HG03097 (cell line): ENCODE results near the gene POC1B.
A peak's percentile ranks its signal among the peaks of the same experiment; 100 is the strongest.

Source experiments
- ATAC-seq: cut with Tn5 transposase; IDR thresholded peaks from one replicate; pipeline ENCODE4 v1.9.1; 2021; ENCODE audit not compliant: unreplicated experiment, low FRiP score

Gene POC1B

DNA sequence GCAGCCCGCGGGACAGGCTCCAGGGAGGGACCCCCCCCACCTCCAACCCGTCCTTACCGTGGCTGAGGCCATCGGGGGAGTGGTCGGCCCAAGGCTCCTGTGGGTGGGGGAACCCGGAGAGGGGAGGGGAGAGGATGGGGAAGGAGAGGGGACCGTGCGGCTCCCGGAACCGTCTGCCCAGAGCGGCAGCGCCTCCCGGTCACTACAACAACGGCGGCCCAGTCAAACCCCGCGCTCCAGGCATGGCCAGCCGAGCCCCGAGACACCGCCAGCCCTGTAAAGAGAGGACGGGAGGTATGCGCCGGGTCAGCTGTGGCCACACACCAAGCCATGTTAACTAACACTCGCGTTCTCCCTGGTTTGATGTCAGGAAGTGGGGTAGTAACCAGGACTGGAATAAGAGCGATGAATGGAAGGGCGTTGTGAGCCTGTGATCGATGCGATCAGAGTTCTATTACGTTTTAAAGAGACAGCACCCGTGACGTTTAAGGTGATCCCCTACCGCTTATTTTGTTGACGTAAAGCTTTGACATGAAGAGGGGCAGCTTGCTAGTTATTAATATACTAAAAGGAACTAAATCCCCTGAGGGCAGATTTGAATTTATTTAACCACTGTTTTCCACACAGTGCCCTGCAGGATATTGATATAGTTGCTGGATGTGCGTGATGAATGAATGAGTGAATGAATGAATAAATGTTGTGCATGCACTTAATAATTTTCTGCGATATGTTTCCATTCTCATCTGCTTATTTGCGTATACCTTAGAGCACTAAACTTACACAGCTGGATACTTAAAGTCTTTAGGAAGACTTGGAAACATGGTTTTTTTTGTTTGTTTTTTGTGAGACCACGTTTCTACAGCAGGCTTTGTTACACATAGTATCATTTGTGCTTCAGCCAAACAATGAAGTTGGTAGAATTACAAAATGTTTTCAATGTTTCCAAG is at the start of gene POC1B:
Gene POC1B, minus strand, starts transcription at position 224 of the 947 bp plus-strand sequence. Its CDS starts 152 bp downstream, at position 72.
- peak; percentile 65 for ATAC-seq

DNA sequence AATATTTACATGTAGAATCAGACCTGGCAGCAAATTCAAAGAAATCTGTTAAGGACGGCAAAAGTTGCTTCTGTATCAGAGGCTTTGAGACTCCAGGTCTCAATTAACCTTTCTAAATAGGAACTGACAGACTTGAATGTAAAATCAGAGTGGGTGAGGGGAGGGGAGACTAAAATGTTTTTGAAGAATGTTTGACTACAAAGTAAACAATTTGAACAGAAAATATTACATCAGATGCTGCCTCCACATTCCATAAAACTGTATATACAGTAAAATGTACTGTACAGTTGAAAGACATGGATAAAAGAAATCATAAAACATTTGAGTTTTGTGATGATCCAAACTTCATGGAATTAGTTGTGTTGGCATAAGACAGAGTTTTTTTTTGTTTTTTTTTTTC is 49.5 kb upstream of the POC1B start:
- ATAC-seq, result no peak

DNA sequence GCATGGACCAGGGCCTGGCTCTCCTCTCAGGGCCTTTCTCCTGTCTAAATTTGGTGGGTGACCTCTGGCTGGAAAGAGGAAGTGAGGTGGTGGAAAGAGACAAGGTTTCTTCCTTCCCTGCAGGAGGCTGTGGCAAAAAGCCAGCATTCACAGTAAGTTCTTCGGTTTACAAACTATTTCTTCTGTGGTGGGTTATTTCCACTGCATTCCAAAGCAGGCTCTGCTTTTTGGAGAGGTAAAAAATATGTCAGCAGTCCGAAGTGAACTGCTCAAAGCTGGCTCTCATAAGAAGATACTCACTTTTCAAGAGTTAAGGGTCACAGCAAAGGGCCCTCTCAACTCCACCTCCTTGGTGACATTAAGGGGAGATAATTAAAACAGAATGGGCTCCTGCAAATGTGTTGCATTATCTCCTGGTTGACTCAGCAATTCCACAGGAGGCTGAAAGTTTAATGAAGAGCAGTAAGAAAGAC is 48.9 kb upstream of the POC1B start:
- no peak for ATAC-seq

DNA sequence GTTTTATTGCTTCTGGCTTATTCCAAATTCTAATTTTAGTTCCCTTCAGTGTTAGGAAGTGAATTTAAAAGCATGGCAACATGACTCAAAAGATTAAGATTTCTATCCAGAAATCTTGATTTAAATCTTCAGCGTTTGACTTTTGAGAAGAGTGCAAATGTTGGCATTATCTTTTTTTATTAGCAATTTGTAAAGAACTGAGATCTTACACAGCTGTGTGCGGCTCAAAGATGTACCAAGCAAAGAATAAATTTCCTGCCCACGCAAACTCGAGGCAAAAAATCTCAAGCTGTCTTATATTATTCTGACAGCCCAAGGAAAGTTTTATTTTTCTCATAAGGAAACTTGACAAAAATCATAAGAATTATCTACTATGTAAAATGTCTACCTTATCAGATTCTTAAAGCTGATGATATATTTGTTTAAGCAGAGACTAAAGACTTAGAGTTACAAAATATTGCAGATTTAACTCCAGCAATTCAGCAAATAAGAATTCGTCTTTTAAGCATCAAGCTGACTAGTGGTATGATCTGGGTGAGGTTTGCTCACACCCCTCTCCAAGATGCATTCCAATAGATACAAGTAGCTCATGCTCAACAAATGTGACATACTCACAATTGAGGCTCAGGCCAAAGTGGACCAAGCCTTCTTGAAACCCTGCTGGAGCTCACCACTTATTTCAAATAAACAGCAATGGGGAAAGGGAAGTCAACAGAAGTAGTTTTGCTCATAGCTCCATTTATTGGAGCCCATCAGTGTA is 47.4 kb upstream of the POC1B start:
- no peak for ATAC-seq

DNA sequence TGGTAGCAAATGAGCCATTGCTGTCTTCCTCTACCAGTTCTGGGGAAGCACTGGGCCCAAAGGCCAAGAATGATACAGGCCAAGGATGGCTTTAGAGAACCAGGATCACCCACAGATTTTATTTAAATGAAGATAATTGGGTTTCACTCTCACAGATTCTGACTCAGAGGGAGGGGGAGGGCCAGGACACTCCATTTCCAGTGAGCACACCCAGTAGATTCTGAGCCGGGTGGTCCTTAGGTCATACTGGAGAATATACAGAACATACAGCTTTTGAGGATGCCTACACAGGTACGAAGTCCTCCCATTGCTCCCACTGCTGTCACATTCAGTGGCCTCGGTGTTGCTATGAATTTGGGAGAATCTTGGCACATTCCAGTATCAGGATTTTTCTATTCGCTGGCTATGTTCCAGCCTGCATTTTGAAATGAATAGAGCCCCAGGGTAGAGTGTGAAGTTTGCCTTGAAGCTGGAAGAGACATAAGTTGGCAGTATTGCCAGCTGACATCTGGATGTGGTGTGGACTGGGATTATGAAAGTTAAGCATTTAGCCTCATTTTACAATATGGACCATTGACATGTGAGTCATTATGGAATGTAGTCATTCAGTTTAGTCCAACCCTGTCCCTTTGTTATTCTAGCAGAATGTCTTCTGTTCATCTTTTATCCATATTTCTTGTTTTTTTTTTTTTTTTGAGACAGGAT is 45.8 kb upstream of the POC1B start:
- no peak for ATAC-seq

DNA sequence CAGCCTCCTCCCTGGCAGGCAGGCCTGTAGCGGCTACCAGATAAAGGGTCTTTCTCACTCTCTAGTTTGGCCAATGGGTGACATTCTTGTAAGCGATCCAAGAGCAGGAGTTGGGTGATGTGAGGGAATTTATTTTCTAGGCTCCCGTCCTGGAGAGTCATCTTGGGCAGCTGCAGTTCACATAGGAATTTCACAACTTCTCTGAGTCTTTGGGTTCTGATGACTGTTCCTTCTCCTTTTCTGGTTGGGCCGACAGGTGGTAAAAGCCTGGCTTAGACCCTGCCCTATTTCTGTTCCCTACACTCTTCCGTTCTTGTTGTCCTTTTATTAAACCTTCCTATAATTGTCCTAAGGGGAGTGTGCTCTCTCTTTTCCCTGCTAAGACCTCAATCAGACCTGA is 42.6 kb upstream of the POC1B start:
- no peak for ATAC-seq

DNA sequence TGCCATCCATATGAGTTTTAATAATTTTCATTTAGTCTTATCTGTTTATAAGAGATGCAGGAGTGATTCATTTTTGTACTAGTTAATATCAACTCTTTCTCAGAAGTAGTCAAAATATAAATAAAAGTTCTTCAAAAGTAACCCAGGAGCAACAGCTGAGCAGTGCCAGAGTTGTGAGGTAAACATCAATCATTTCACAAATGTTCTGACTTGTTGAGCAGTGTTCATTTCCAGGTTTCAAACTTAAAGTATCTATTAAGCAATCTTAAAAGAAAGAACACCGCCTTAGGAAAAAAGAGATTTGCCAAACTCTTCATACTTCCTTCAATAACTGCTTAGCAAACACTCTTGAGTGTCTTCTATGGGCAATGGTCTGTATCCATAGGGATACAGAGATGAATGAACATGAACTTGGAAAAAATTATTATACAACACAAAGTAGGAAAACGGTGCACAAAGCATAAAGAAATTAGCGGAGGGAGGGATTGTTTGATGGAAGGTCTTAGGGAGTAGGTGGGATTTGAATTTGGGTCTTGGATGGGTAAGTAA is 41.9 kb upstream of the POC1B start:
- no peak for ATAC-seq

DNA sequence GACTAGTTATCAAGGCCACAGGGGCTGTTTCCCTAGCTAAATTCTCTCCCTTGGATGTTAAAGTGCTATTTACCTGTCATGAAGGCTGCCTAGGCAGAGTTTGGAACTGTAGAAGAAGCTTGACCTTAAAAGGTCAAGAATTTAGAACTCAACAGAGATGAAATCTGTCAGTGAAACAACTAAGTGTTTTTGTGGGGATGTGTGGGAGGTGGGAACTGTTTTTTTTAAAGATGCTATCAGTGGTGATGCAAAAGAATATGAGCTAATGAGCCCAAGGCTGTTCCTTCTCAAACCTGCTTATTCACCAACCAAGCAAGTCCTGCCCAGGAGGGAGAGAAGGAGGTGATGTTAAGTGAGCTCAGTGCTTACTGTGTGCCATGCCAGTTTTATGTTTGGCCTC is 40.8 kb upstream of the POC1B start:
- ATAC-seq, result no peak

DNA sequence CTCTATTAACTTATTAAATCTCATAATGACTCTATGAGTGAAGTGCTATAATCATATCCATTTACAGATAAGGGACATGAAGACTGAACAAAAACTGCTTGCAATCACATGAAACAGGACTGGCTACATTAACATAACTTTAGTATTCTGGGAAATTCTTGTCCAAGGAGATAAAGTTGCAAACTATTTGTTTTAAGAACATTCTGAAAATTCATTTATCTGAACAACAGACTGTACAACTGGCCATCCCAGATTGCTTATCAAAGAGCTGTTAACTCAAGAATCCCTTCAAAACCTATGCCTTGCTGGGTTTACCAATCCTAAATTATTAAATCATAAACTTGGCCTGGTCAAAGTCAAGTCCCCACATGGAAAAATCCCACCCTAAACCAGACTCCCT is 39.2 kb upstream of the POC1B start:
- no peak for ATAC-seq

DNA sequence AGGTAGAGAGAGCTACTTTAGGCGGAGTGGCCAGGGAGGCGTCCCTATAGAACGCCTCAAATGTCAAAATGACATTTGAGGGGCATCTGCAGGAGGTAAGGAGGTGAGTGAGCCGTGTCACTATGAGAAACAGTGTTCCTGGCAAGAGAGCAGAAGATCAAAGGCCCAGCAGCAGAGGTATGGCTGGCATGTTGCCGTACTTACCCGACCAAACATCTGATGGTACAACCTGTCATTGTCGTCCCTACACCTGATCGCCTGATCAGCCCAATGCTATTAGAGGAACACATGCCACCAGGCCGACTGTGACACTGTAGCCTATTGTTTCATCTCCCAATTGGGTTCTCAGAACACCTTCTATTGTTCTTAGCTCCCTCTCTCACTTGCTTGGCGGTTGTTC is 33.9 kb upstream of the POC1B start:
- no peak for ATAC-seq

DNA sequence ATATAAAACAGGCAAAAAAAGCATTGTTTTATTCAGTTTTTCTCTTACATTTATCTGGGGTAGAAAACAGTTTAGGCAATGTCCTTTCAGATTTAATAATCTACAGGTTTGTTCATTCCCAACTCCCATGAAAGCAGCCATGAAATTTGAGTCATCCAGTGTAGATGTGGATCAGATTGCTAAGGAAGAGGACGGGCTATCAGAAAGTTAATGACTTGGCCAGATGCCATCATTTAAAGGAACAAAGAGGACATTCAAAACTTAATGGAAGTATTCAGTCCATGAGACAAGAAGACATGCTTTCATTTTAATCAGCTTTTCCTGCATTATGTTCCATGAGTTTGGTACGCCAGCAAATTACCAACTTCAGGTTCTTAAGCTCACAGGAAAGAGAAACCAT is 31.1 kb upstream of the POC1B start:
- no peak for ATAC-seq

DNA sequence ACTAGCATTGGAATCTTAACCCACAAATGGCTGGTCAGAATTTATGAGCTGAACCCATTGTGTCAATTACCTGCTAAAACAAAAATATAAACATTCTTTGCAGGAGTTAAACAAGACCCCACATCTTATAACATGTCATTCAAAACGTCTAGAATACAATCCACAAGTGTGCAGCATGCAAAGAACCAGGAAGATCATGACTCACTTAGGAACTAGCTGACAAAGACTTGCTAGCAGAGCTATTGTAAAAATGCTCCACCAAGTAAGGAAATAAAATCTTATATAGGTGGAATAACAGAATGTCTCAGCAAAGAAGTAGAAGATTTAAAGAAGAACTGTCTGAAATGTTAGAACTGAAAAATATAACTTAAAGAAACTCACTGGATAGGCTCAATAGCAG is 26.5 kb upstream of the POC1B start:
- no peak for ATAC-seq

DNA sequence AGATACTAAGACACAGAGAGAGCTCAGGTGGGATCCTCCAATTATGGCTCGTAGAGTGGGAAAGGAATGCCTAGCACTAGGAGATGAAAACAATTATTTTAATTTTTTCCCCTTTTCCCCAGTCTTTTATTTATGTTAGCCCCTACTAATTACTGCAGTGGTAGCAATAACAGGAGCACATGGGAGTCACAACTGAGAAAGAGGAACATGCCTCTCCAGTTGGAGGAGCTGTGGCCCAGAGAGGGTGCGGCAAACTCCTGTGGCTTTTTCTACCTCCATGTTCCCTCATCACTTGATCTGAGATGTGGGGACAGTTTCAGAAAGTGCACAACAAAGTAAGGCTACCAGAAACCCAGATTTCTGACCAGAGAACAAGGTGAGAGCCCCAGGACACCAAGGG is 25.9 kb upstream of the POC1B start:
- ATAC-seq, result no peak

DNA sequence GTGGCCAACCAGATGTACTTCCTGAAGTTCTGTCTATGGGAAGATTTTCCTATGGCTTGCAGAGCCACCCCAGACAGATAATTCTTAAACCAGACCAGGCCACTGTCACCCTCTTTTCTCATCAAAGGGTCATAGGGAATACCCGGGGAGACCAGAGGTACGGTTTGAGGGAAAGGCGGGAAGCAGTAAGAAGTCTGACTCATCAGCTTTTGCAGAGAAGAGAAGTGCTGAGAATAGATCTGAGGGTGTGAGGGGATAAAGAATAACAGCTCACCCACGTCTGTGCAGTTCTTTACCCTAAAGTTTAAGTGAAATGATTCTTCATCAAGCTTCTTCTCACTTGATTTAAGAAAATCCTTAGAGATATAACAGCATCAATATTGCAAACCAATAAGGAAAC is 21.3 kb upstream of the POC1B start:
- no peak for ATAC-seq

DNA sequence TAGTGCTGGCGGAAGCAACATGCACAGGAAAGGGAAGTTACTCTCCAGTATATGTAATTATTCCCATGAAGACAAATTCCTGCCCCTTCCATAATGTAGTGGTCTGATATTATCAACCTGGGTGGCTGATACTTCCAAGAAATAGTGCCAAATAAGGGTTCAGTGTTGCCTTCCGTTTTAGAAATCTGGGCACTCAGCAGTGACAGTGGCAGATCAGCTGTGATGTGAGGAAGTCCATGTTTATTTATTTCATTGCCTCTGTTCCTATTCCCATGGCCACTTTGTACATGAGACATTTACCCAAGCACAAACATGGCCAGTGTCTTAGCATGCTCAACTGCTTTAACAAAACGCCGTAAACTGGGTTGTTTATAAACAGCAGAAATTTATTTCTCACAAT is 20.3 kb upstream of the POC1B start:
- ATAC-seq, result no peak

DNA sequence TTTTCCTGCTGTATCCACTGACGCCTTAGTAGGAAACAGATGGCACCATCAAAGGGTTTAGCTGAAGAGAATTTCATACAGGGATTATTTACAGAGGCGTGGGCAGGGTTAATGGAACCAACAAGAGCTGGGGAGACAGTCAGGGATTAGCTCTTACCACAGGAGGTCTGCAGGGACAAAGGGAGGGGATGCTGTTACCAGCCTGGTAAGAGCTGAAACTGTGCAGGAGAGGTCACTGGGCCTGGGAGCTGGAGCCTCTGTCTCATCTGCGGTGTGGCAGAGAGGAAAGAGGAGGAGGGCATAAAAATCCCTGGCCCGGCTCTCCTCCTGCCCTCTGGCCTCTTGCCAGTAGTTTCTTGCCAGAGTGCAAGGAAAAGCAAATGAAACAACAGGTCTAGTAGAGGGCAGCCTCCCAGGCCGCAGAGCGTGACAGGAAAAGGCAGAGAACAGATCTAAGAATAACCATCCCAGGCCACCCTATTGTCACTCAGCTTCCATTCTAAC is 18.9 kb upstream of the POC1B start:
- ATAC-seq, result no peak

DNA sequence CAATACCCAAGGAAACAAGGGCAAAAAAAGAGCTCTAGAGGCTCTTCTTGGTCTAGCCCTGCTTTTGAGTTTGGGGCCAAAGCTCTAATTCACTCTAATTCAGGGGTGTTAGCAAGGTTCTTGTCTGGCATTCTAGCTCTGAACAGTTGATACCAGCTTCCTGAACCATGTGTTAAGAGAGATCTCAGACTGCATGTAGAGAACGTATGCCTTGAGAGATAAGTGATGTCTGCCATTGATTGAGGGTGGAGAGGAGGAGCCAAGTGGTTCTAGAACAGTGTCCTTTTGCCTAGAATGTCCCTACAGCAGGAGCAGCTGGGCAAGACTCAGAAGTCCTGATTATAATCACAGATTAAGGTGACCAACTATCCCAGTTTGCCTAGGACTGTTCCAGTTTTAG is 18.2 kb upstream of the POC1B start:
- no peak for ATAC-seq

DNA sequence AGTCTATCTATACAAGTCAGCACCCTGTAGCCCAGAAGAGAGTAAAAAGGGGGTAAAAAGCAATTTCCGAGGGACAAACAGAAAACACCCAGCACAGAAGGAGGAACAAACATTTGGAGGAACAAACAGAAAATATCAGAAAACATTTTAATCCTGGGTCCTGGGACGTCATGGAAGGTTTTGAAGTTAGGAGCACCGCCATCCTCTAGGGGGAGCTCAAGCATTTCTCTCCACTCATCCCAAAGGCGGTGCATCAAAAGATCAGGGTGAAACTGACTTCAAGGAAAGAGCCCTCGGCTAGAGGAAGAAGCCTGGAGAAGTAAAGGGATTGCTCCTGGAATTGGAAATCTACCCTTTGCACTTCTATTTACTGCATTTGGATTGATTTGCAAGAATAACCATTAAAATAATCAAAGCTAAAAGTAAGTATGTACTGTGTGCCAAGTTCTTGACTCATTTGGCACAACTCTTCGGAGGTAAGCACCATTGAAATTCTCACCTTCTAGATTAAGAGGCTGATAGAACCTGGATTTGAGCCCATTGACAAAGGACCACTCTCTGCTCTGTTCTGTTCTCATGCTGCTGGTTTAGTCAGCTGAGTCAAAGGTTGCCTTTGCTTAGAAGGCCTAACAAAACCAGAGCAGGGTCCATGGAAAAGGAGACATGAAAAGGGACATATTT is 17.2 kb upstream of the POC1B start:
- peak; percentile 78 for ATAC-seq

DNA sequence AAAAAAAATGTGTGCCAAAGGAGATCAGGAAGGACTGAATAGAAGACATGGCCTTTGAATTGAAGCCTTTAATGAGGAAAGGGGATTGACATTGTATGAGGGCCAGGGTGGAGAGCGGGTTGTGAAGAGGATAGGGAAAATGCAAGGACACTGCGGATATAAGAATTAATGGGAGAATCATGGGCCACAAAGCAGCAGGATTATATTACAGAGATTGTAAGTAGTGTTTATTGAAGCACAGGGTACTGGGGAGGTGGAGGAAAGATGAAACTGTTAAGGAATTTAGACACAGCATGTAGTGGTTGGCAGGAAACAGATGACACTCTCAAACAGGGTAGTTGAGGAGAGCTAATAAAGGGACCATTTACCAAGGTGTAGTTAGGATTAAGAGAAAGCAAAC is 16.4 kb upstream of the POC1B start:
- no peak for ATAC-seq

DNA sequence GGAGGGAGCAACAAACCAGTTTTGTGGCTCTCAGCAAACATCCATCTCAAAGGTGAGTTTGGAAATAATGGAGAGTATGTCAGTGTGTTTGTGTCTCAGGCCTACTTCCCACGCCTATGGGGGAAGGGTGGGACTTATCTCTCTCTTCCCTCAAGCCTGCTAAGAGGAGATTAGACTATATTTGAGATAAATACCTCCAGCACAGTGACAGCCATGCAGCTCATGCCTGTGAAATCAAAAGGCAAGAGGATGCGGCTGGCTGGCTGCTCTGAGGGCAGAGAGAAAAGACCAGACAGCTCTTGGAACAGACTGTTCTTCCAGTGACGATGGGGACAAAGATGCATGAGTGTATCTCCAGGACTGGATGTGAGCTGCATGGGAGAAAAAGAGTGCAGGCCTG is 14.7 kb upstream of the POC1B start:
- ATAC-seq, result no peak
